Naive thymus-derived CD8-positive, alpha-beta T cell (primary cell): ENCODE data around the gene AS3MT. TPM values are rescaled to one million over a fixed set of nuclear protein-coding genes. Genes with fewer than 3 reads are reported as not detected.

ENCODE experiments used
- polyA plus RNA-seq, 3 donors: library from polyadenylated mRNA; unstranded; fragments of 300-500 nt; fragmentation: Illumina TruSeq; gene quantifications; one replicate each; pipeline ENCODE4 v1.2.3, GENCODE V29; 2021
- total RNA-seq, 8 experiments: library from RNA in 2 of 8; stranded (reverse) in 2 of 8; gene quantifications; one replicate each; pipeline ENCODE4 v1.2.3 and lab custom pipeline; 2021 to 2026

Gene AS3MT
- total and polyA plus RNA-seq, 5 experiments from 2014 or later, result 1.8 to 2.5 TPM; not detected in 3

Other genes starting within 250 kb of the AS3MT start
- gene TRIM8, start 225.0 kb upstream of the AS3MT start, total RNA-seq, result 10 to 100 TPM; 61.4 to 67.3 TPM
- 10 to 100 TPM; 27.5 to 53.2 (median 34.7) TPM for gene TRIM8, start 225.0 kb upstream of the AS3MT start, polyA plus RNA-seq
- gene ARL3, start 155.1 kb upstream of the AS3MT start, total RNA-seq, result 1 to 10 TPM; 3.6 to 3.8 TPM
- 1 to 10 TPM; 3.7 to 4.4 (median 3.9) TPM for gene ARL3, start 155.1 kb upstream of the AS3MT start, polyA plus RNA-seq
- 10 to 100 TPM; 30.0 to 32.6 TPM for gene SFXN2, start 154.8 kb upstream of the AS3MT start, total RNA-seq
- gene SFXN2, start 154.8 kb upstream of the AS3MT start, polyA plus RNA-seq, result 10 to 100 TPM in 1 of 3 donors, 1 to 10 TPM in 2; 6.6 to 16.5 (median 9.0) TPM
- gene WBP1L, start 125.5 kb upstream of the AS3MT start, total RNA-seq, result 10 to 100 TPM; 32.6 to 35.6 TPM
- gene WBP1L, start 125.5 kb upstream of the AS3MT start, polyA plus RNA-seq, result 10 to 100 TPM; 22.6 to 28.2 (median 24.1) TPM
- gene CYP17A1, start 32.1 kb upstream of the AS3MT start, total RNA-seq, result not detected
- gene CYP17A1, start 32.1 kb upstream of the AS3MT start, polyA plus RNA-seq, result under 1 TPM in 1 of 3 donors, not detected in 2; 0.11 TPM
- gene BORCS7, start 15.2 kb upstream of the AS3MT start, total RNA-seq, result 10 to 100 TPM; 16.7 to 17.1 TPM
- gene BORCS7, start 15.2 kb upstream of the AS3MT start, polyA plus RNA-seq, result 10 to 100 TPM; 34.8 to 61.7 (median 58.6) TPM
- gene CNNM2, start 48.8 kb downstream of the AS3MT start, total RNA-seq, result 10 to 100 TPM; 14.9 to 15.5 TPM
- gene CNNM2, start 48.8 kb downstream of the AS3MT start, polyA plus RNA-seq, result 1 to 10 TPM; 4.4 to 5.7 (median 5.3) TPM